HG03060 (cell line): ENCODE measurements around the gene WBP2.

ENCODE experiments used
- ATAC-seq: cut with Tn5 transposase; IDR thresholded peaks from one replicate; pipeline ENCODE4 v1.9.1; 2021; ENCODE audit warnings: low read depth, moderate number of reproducible peaks; ENCODE audit not compliant: unreplicated experiment

Gene WBP2

DNA sequence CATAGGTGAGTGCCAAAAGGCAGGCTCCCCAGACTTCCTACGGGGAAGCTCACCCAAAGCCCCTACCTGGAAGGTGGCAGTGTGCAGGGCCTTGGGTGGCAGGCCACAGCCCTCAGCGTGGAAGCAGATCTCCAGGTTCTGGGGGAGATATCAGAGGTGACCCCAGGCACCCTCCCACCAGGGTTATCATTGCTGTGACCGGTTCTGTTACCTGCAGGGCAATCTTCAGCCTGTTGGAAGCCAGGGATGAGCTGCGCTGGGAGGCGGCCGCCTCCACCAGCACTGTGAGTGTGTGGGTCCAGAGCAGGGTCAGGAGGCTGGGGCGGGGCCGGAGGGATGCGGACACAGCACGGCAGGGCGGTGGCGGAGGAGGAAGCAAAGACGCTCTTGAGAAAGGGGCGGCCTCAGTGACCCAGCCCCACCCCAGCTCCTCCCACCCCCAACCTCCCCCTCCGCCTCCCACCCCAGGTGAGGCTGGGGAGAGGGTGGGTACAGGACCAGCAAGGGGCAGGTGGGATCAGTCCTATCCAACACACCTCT lies 24.0 kb downstream of the WBP2 start:
- no peak for ATAC-seq

DNA sequence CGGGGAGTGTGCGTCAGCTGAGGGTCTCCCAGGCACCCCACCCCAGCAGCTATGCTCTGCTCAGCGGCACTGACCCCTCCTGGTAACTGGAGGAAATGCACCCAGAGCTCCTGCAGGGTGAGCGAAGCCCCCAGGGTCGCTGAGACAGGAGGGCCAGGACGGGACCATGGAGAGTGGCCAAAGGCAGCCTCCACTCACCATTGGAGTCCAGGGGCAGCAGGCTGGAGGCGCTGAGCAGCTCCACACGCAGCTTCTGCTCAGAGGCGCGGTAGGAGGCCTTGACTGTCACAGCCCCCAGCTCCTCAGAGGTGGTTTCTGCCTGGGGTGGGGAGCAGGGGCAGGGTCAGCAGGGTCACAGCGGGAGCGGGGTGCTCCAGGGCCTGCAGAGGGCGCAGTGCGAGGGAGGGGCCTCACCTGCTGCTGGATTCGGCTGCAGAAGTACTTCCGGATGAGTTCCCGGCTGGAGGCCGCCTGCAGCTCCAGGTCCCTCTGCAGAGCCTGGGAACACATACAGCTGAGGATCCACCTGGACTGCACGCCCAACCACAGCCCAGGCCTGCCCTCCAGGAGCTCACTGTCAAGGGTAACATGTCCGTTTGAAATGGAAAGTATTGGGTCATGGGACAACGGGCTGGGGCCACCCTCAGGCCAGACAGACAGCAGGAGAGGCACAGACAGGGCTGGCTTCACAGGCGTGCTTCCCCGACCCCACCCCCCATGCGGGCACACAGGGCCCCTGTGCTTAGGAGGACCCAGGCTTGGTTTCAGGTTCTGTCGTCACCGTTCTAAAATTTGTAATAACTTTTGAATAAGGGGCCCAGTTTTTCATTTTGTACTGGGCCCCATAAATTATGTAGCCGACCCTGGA lies 24.7 kb downstream of the WBP2 start:
- ATAC-seq, result no peak

DNA sequence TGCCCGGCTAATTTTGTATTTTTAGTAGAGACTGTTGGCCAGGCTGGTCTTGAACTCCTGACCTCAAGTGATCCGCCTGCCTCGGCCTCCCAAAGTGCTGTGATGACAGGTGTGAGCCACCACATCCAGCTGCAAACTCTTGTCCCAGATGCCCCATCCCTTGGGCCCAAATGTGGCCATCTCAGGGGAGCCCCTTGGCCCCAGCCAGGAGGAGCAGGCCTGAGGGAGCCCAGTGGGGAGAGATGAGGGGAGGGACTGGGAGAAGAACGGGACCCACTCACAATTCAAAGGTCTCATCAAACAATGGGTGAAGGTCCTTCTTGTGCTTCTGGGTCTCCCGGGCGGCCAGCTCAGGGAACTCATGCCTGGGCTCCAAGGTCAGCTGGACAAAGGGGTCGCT lies 25.4 kb downstream of the WBP2 start:
- no peak for ATAC-seq

DNA sequence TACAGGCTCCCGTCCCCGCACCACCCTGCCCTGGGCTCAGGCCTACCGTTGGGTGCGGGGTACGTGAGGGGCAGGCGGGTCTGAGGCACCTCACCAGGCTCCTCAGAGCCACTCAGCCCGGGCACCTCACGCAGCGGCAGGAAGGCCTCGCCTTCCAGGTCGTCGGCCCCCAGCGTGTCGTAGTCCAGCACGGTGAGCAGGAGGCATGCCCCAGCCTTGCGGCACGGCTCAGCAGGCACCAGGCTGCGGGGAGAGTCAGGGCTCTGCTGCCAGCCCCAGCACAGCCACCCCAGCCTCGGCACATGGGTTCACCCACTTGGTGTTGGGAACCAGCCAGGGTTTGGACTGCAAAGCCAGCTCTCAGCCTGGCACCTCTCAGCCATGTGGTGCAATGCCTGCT lies 26.4 kb downstream of the WBP2 start:
- ATAC-seq, result no peak

DNA sequence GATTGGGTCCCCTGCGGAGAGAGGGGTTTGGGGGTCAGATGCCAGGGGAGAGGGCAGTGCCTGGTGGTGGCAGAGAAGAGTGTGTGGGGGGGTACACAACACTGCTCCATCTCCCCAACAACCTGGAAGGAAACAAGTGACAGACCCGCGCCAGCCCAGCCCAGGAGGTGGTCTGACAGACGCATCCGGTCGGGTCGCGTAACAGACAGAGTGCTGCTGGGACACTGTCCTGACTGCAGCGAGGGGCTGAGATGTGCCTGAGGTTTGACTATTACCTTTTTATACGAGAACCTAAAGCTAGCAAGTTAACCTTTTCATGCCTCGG lies 27.1 kb downstream of the WBP2 start:
- ATAC-seq, result no peak

GRCh38 chr17:75827308-75828075 lies 27.6 kb downstream of the WBP2 start:
- no peak for ATAC-seq

DNA sequence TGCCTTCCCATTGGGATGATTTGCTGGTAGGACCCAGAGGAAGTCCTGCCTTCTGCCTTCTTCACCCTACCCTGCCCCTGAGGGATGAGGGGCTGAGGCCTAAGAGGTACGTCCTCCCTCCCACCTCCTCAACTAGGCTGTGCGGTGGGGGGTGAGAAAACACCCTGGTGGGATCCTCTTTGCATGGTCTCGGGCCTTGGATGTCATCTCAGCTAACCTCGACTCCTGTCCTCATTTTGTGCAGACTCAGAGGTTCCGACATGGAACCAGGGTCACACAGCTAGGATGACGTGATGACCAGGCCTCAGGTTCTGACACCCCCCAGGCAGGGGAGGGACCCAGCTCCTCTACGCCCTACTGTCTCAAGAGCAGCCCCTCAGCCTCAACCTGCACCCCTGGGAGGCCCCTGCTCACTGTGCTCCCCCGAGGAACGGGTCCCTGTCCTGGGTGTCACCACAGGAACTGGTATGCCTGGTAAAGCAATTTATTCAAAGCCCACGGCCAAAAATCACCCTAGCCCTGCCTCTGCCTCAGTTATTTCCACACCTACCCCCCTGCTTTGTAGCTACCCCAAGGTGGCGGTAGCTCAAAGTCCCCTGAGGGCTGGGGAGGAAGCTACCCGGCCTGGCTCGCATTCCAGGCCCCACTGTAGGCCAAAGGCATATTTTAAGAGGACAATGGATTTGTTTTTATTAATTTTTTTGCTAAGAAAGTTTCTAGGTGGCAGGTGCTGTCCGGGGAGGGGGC lies 28.4 kb downstream of the WBP2 start:
- ATAC-seq, result no peak

GRCh38 chr17:75825748-75826370 lies 29.3 kb downstream of the WBP2 start:
- no peak for ATAC-seq

- no peak for ATAC-seq
Measured at GRCh38 chr17:75825149-75825552, 30.0 kb downstream of the WBP2 start.

DNA sequence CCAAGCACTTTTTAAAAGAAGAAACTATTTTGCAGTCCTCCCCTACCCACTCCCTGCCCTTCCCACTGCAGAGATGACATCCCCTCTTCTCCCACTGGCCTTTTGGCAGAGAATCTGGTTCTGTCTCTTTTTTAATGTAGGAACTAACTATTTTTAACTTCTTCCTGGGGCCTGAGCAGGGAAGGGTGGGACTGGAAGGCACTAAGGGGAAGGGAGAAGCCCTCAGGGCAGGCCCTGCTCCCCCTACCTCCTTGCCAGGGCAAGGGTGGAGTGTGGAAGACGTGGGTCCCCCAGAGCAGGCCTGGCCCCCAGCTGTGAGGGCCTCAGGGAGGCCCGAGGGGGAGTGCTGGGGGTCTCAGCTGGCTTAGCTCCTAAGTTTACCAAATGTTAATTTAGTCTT lies 30.5 kb downstream of the WBP2 start:
- no peak for ATAC-seq

DNA sequence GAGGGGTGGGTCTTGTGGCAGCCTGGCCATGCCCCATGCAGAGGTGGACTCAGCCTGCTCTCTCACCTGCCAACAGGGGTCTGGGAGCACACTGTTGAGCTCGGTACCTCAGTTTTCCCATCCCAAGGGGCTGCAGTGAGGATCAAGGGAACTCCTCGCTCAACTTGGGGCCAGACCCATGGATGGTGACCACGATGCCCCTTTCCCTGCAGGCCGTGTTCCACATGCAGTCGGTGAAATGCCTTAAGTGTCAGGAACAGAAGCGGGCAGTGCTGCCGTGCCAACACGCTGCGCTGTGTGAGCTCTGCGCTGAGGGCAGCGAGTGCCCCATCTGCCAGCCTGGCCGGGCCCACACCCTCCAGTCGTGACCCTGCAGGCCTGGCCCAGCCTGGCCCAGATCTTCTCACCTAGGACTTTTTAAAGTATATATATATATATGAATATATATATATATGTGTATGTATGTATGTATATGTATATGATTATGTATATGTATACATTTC lies 31.0 kb downstream of the WBP2 start:
- ATAC-seq, result no peak

DNA sequence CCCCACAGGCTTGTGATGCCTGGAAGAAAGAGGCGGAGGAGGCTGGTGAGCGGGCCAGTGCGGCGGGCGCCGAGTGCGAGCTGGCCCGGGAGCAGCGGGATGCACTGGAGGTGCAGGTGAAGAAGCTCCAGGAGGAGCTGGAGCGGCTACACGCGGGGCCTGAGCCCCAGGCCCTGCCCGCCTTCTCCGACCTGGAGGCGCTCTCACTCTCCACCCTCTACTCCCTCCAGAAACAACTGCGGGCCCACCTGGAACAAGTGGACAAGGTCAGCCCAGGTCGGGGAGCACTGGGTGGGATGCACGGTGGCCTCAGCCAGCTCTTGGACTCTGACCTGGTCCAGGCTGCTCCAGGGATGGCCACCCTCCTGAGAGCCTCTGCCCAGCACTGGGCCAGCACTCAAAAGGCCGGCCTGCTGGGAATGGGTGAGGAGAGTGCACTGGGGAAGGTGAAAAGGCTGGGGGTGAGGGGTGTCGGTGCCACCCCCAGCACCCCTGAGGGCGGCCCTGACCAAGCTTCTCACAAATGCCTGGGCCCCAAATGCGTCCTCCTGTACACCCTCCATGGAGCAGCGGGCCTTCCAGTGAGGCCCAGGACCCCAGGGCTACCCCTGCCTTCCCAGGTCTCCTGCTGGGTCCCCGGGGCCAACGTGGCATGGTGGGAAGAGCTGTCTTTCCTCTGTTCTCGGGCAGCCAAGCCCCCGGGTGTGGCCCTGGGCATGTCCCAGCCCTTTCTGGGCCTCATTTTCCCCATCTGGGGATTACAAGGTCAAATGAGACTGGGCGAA lies 31.7 kb downstream of the WBP2 start:
- ATAC-seq, result no peak

DNA sequence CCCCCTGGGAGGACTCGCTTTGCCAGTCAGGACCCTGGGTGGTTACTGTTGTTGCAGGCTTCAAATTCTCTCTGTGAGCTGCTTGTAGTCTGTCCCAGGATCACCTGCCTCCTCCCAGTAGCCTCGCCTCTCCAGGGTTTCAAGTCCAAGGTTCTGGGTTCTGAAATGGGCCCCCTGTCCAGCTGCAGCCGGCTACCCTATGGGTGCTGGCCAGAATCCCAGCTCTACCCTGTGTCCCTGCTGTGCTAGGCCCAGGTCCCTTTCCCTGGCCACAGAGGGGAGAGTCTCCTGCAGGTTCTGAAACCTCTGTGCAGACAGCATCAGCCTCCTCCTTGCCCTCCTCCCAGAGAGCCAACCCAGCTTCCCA lies 32.4 kb downstream of the WBP2 start:
- ATAC-seq, result no peak

GRCh38 chr17:75822119-75822799 lies 32.9 kb downstream of the WBP2 start:
- ATAC-seq, result no peak

DNA sequence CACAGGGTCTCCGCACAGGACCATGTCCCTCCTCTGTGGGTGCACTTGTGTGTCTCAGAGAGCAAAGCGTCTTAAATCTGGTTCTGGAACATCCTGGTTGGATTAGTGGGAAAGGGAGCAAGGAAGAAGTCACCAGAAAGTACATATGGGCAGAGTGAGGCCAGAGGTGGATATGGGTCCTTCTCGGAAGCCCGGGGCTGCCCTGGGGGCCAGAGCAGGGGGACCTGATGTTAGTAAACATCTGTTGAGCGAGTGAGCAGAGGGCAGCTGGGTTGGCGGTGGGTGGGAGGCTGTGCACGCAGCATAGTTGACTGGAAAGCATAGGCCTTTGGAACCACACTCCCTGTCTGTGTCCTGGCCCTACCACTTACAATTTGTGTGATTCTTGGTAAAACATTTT lies 33.6 kb downstream of the WBP2 start:
- no peak for ATAC-seq

DNA sequence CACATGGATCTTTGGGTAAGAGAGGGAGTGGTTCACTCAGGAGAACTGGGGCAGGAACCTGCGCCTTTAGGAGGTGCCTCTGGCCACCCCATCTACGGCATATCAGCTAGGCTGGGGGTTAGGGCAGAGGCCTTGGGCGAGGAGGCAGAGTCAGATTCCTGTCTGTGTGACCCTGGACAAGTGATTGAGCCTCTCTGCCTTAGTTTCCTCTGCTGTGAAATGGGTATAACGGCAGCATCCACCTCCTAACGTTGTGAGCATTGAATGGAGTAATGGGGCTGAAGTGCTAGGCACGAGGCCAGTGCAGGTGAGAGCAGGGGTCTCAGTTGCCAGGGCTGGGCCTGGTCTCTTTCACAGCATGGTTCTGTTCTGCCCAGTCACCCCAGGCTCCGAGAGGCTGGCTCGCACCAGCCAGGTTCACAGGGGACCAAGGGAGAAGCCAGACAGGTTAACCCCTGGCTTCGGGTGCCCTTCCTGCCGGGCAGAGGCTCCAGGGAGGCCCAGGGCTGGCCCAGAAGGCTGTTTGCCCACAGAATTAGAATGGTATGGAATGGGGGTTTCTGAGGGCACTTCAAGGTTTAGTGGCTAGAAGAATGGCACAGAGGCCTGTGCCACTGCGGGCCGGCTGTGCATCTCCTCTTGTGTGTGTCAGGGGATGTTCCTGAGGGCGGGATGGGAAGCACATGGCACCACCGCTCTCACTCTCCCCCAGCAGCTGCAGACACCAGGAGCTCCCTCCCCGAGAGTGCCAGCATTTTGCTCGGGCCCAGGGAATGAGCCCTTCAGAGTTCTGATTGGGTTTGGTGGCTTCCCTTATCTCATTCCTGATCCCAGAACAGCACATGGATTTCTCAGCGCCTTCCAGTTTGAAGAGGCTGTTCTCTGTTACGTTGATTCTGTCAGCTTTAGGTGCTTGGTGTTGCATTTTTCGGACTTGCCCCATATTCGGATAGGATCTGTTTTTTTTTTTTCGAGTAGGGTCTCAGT lies 34.7 kb downstream of the WBP2 start:
- ATAC-seq, result no peak

GRCh38 chr17:75819678-75820077 lies 35.5 kb downstream of the WBP2 start:
- ATAC-seq, result no peak

DNA sequence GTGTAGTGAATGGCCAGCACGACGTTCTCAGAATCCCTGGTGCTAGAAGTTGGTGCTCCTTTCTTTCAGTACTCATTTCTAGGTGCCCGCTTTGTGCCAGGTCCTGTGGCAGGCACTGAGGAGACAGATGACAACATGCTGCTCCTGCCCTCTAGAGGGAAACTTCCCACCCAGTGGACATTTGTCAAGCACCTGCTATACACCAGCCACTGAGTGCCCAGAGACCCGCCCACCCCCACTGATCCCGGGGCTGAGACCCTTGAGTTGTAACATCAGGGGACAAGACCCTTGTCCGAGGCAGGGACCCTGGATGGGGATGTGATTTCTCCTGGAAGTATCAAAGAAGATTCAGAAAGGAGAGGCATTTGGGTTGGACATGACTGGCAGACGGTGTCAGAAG lies 36.0 kb downstream of the WBP2 start:
- no peak for ATAC-seq
